Measurements from ENCODE around the gene TESK1. TPM values are rescaled to one million over a fixed set of nuclear protein-coding genes. Genes with fewer than 3 reads are reported as not detected.

Gene TESK1
- total RNA-seq, 1 donor from 2014 or later, result 6.6 TPM

DNA sequence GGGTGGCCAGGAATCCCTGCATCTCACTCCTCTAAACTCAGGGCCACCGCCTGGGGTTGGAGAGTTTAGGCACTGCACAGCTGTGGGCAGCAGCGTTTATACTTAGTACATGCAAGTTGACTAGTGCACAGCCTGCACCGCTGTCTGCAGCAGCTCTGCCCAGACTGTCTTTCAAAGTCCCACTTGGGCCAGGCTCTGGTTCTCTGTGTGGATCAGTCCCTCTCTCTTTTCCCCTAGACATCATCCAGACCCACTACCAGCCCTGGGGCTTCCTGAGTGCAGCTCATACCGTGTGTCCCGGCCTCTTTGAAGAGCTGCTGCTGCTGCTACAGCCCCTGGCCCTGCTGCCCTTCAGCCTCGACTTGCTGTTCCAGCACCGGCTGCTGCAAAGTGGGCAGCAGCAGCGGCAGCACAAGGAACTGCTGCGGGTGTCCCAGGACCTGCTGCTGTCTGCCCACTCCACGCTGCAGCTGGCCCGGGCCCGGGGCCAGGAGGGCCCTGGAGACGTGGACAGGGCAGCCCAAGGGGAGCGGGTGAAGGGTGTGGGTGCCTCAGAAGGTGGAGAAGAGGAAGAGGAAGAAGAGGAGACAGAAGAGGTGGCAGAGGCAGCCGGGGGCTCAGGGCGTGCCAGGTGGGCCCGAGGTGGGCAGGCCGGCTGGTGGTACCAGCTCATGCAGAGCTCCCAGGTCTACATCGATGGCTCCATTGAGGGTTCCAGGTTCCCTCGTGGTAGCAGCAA lies 45.1 kb upstream of the TESK1 start:
- TF ChIP-seq, protein P1, sequence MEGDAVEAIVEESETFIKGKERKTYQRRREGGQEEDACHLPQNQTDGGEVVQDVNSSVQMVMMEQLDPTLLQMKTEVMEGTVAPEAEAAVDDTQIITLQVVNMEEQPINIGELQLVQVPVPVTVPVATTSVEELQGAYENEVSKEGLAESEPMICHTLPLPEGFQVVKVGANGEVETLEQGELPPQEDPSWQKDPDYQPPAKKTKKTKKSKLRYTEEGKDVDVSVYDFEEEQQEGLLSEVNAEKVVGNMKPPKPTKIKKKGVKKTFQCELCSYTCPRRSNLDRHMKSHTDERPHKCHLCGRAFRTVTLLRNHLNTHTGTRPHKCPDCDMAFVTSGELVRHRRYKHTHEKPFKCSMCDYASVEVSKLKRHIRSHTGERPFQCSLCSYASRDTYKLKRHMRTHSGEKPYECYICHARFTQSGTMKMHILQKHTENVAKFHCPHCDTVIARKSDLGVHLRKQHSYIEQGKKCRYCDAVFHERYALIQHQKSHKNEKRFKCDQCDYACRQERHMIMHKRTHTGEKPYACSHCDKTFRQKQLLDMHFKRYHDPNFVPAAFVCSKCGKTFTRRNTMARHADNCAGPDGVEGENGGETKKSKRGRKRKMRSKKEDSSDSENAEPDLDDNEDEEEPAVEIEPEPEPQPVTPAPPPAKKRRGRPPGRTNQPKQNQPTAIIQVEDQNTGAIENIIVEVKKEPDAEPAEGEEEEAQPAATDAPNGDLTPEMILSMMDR (IDR thresholded peaks at IDR 0.05; ENCODE audit: insufficient read depth, low read length, severe bottlenecking), result no peak
- DNase-seq (ENCODE audit: low read depth), result no peak
- Histone ChIP-seq H3K36me3 (ENCODE audit: control insufficient read depth, insufficient read depth, low read length) (peaks cover 26% of the 10 kb centered on the region), H3K27me3 (ENCODE audit: control insufficient read depth, insufficient read depth, low read length) (no peaks in the 10 kb centered on the region), H3K4me3 (ENCODE audit: low read depth, low read length) (no peak overlapping the region)
- no peak for FAIRE-seq

DNA sequence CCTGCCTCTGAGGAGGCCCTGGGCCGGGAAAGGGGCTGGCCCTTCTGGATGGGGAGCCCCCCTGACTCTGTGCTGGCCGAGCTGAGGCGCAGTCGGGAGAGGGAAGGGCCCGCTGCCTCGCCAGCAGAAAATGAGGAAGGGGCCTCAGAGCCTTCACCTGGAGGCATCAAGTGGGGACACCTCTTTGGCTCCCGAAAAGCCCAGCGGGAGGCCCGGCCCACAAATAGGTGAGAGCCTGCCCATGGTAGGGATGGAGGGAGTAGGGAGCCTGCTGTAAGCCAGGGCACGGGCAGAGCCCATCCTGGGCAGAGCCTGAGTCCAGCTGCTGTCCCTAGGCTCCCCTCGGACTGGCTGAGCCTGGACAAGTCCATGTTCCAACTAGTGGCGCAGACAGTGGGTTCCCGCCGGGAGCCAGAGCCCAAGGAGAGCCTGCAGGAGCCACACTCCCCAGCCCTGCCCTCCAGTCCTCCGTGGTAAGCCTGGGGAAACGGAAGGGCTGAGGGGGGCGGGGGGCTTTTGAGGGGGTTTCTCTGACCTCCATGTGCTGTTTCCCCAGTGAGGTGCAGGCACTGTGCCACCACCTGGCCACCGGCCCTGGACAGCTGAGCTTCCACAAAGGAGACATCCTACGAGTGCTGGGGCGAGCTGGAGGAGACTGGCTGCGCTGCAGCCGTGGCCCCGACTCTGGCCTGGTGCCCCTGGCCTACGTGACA lies 44.3 kb upstream of the TESK1 start:
- no peak overlapping the region for H3K4me3 ChIP-seq (ENCODE audit: low read depth, low read length)
- H3K36me3 ChIP-seq (ENCODE audit: control insufficient read depth, insufficient read depth, low read length), result peaks cover 18% of the 10 kb centered on the region
- TF ChIP-seq, protein P1 (IDR thresholded peaks at IDR 0.05; ENCODE audit: insufficient read depth, low read length, severe bottlenecking), result no peak
- no peak for DNase-seq (ENCODE audit: low read depth)
- H3K27me3 ChIP-seq (ENCODE audit: control insufficient read depth, insufficient read depth, low read length), result no peaks in the 10 kb centered on the region
- no peak for FAIRE-seq

DNA sequence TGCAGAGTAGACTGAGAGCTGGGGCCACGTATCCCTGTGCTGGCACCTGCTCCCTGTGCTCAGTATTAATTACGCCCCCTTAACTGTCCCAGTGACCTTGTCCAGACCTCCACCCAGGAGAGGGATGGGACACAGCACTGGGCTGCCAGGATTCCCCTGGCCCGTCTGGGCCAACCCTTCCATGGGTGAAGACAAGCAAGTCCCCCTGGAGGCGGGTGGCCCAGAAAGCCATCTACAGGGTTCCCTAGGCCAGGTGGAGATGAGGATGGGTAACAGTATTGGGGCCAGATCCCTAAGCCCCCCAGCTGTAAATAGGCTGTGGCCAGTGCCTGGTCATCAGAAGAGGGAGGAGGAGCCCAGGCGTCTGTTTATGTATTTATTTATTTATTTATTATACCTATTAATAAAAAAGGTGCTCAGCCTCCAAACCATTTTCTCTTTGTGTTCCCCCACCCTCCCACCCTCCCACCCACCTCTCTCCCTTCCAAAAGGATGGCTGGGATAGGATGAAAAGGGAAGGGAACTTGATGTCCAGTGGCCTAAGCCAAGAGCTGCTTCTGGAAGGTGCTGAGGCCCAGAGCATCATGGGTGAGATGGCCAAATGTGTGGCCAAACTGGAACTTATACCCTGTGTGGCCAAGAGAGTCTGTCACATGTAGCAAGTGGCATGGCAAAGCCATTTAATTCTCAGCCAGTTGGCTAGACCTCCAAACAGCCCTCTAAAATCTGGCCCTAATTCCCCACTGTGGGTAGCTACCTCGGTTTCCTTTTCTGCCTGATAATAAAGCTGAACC lies 43.4 kb upstream of the TESK1 start:
- FAIRE-seq, result peak; percentile 50
- TF ChIP-seq, protein P1 (IDR thresholded peaks at IDR 0.05; ENCODE audit: insufficient read depth, low read length, severe bottlenecking), result no peak
- Histone ChIP-seq H3K36me3 (ENCODE audit: control insufficient read depth, insufficient read depth, low read length) (peaks cover 15% of the 10 kb centered on the region), H3K27me3 (ENCODE audit: control insufficient read depth, insufficient read depth, low read length) (no peaks in the 10 kb centered on the region), H3K4me3 (ENCODE audit: low read depth, low read length) (no peak overlapping the region)
- no peak for DNase-seq (ENCODE audit: low read depth)

DNA sequence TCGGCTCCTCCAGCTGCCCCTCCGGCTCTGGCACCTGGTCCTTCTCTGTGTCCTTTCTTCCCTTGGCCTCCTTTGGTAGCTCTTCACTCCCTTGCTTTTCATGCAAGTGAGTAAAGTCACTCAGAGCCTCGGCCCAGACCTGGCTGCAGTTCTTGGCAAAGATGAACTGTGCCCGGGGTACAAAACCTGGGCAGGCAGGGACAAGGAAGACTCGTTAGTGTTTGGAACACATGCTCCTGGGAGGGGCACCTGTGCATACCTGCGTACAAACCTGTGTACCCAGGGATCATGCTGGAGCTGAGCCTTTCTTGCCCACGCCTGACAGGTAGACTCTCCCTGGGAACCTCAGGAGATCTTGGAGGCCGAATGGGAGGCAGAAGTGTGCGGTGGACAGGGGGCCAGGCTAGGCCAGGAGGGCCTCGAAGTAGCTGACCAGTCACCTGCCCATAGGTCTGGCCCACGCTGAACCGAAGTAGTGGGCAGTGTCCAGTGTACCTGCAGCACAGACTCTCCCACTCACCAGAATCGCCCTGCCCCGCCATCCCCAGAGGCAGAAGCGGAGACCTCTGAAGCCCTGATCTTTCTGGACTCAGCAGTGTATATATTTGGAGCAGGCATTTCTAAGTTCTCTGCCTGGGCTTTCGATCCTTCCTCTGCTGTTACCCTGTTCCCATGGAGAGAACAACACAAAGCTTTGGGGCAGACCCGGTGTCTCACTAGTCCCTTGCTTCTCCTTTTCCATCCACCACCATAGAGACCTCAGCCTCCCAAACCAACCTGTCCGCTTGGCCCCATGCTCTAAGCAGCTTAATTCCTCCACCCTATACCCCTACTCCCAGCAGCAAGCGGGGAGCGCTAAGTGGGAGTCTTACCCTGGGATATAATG lies 41.9 kb upstream of the TESK1 start:
- Histone ChIP-seq H3K27me3 (ENCODE audit: control insufficient read depth, insufficient read depth, low read length) (no peaks in the 10 kb centered on the region), H3K36me3 (ENCODE audit: control insufficient read depth, insufficient read depth, low read length) (peaks cover 10% of the 10 kb centered on the region), H3K4me3 (ENCODE audit: low read depth, low read length) (no peak overlapping the region)
- TF ChIP-seq, protein P1 (IDR thresholded peaks at IDR 0.05; ENCODE audit: insufficient read depth, low read length, severe bottlenecking), result no peak
- peak; percentile 25 for DNase-seq (ENCODE audit: low read depth)
- peak; percentile 95 for FAIRE-seq

DNA sequence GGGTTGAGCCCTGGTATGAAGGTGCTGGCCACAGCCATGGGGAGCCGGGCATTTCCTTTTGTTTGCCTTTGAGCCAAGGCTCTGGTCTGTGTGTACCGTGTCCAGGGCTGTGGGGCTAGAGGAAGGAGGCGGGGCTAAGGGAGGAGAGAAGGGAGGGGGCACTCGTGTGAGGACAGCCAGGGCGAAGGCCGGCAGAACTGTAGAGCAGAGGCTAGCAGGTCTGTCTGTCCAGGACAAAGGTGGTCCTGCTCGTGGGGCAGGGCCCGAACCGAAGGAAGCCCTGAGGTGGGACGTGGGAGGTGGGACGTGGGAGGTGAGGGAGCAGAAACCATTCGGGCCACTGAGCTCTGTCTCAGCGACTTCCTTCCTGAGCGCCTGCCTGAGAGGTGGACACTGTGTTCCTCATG lies 41.3 kb upstream of the TESK1 start:
- no peak for DNase-seq (ENCODE audit: low read depth)
- Histone ChIP-seq H3K36me3 (ENCODE audit: control insufficient read depth, insufficient read depth, low read length) (peaks cover 8% of the 10 kb centered on the region), H3K27me3 (ENCODE audit: control insufficient read depth, insufficient read depth, low read length) (no peaks in the 10 kb centered on the region), H3K4me3 (ENCODE audit: low read depth, low read length) (no peak overlapping the region)
- no peak for FAIRE-seq
- TF ChIP-seq, protein P1 (IDR thresholded peaks at IDR 0.05; ENCODE audit: insufficient read depth, low read length, severe bottlenecking), result no peak
